Activated gamma-delta T cell treated with Interleukin-2 at 50 U/mL for 16 hours (primary cell): ENCODE measurements around the gene CENPA.
"Not testable (repeated sequence)": the region's sequence is repeated elsewhere in the genome, so short reads cannot be mapped to it uniquely, and the experiment has no call there.

Experiments used
- DNase-seq: peaks from one replicate; pipeline ENCODE4 v3.0.0-alpha.2; 2020

The CENPA gene

GRCh38 chr2:26795135-26795534, 9.3 kb downstream of the CENPA start:
- DNase-seq: not testable (repeated sequence)

GRCh38 chr2:26801328-26801727, 15.5 kb downstream of the CENPA start:
- no peak for DNase-seq

GRCh38 chr2:26801796-26802195, 15.9 kb downstream of the CENPA start:
- no peak for DNase-seq

GRCh38 chr2:26805241-26805676, 19.4 kb downstream of the CENPA start:
- no peak for DNase-seq

GRCh38 chr2:26807788-26808460, 22.1 kb downstream of the CENPA start:
- DNase-seq: no peak

- DNase-seq: no peak
Measured at GRCh38 chr2:26809211-26809610, 23.4 kb downstream of the CENPA start.

- DNase-seq: no peak
Measured at GRCh38 chr2:26809876-26810577, 24.2 kb downstream of the CENPA start.

GRCh38 chr2:26811261-26811660, 25.4 kb downstream of the CENPA start:
- DNase-seq: no peak

- DNase-seq: no peak
Measured at GRCh38 chr2:26811791-26812694, 26.2 kb downstream of the CENPA start.

- DNase-seq: no peak
Measured at GRCh38 chr2:26812731-26813130, 26.9 kb downstream of the CENPA start.

GRCh38 chr2:26814072-26814765, 28.4 kb downstream of the CENPA start:
- not testable (repeated sequence) for DNase-seq

- no peak for DNase-seq
Measured at GRCh38 chr2:26816893-26817292, 31.0 kb downstream of the CENPA start.

GRCh38 chr2:26818255-26818654, 32.4 kb downstream of the CENPA start:
- no peak for DNase-seq

GRCh38 chr2:26818972-26819371, 33.1 kb downstream of the CENPA start:
- no peak for DNase-seq

- DNase-seq: no peak
Measured at GRCh38 chr2:26820932-26821331, 35.1 kb downstream of the CENPA start.

- no peak for DNase-seq
Measured at GRCh38 chr2:26822877-26823276, 37.0 kb downstream of the CENPA start.

GRCh38 chr2:26838121-26838906, 52.5 kb downstream of the CENPA start:
- DNase-seq: no peak

- no peak for DNase-seq
Measured at GRCh38 chr2:26840937-26841610, 55.2 kb downstream of the CENPA start.

GRCh38 chr2:26843041-26843440, 57.2 kb downstream of the CENPA start:
- no peak for DNase-seq
